Gastrocnemius medialis (tissue), 4 donors: Measurements from ENCODE around the gene SPEG. TPM values are rescaled to one million over a fixed set of nuclear protein-coding genes. Genes with fewer than 3 reads are reported as not detected.

ENCODE experiments used
- ATAC-seq, 2 donors: fragments of 150-250 bp; one replicate each; pipeline ENCODE4 v1.9.1; 2016
- DNase-seq, 2 donors: peaks; one replicate each; pipeline ENCODE4 v3.0.0-alpha.2; 2019
- H3K27ac ChIP-seq, 4 donors: fragments of 200-600 bp; sonication (generic); 1 replicate in 1 of 4; 2 replicates in 3 of 4; pipeline ENCODE4 v1.5.1; 2016 to 2018; ENCODE audit warnings: mild to moderate bottlenecking in 2 of 4, moderate library complexity in 1 of 4
- H3K27me3 ChIP-seq, 3 donors: fragments of 200-600 bp; sonication (generic) in 2 of 3; 1 replicate in 1 of 3; 2 replicates in 2 of 3; pipeline versions ENCODE4 v1.5.1 to v1.6.0; 2016 to 2019; ENCODE audit warnings: mild to moderate bottlenecking in 1 of 3, moderate library complexity in 1 of 3
- H3K36me3 ChIP-seq, 2 donors: fragments of 200-600 bp; sonication (generic) in 1 of 2; one replicate each; pipeline ENCODE4 v1.5.1; 2017 to 2018
- H3K4me1 ChIP-seq, 2 donors: fragments of 200-600 bp; sonication (generic) in 1 of 2; one replicate each; pipeline ENCODE4 v1.5.1; 2016 to 2017; ENCODE audit warnings: mild to moderate bottlenecking in 2 of 2
- H3K4me3 ChIP-seq, 4 donors: fragments of 200-600 bp; sonication (generic) in 3 of 4; 1 replicate in 1 of 4; 2 replicates in 3 of 4; pipeline ENCODE4 v1.5.1; 2016 to 2019; ENCODE audit warnings: mild to moderate bottlenecking in 2 of 4
- H3K9me3 ChIP-seq, 3 donors: fragments of 200-600 bp; sonication (generic) in 2 of 3; 1 replicate in 1 of 3; 2 replicates in 2 of 3; pipeline ENCODE4 v1.5.1; 2016 to 2019
- POLR2A ChIP-seq, 2 donors: fragments of 450-650 bp; IDR thresholded peaks; one replicate each; pipeline ENCODE4 v1.6.1; 2017; ENCODE audit warnings: antibody characterized with exemption in 2 of 2, mild to moderate bottlenecking in 2 of 2, moderate library complexity in 2 of 2
- in situ Hi-C, 4 donors: fragments of 200-750 bp; cut with MboI; loops; one replicate each; pipeline versions ENCODE4 v1.15.0 to v1.8.0; 2017; ENCODE audit warnings: low sequenced_read_pairs in 4 of 4
- intact Hi-C: fragments of 100-400 bp; cut with DNase I; formaldehyde crosslinking; loops from one replicate; pipeline ENCODE4 v1.15.1; 2023; ENCODE audit warnings: low total_unique reads
- total RNA-seq, 4 donors: library from RNA; depleted of rRNA; stranded (reverse); fragments of >200 nt; gene quantifications; one replicate each; pipeline versions ENCODE4 v1.1.0 to v1.2.3, GENCODE V29; 2016
- TF ChIP-seq, protein P1 (sequence below), 5 experiments: fragments of 450-650 bp in 3 of 5; fragments of 200-600 bp in 2 of 5; sonication (generic) in 2 of 5; IDR thresholded peaks in 4 of 5; conservative IDR thresholded peaks in 1 of 5; 1 replicate in 4 of 5; 2 replicates in 1 of 5; pipeline ENCODE4 v1.5.1; 2016 to 2019; ENCODE audit warnings: antibody characterized with exemption in 5 of 5, mild to moderate bottlenecking in 3 of 5, moderate library complexity in 3 of 5

The SPEG gene
- total RNA-seq, 4 donors from 2014 or later, result 104 to 387 (median 222) TPM

DNA sequence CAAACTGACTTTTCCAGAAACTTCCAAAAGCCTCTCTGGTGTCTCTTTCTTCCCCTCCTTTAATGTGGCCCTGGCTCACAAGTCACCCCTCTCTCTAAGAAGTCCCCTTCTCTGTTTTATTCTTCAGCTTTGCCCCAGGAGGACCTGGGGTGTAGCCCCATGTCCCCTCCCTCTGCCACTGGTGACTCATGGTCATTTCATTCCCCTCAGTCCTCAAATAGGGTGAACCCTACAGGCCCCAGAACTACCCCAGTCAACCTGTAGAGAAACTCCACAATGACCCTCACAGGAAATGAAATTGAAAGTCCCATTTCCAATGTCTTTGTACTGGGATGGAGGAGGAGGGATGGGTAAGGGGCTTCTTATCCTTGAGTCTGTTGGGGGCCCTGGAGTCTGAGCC lies 6.2 kb upstream of the SPEG start:
- TF ChIP-seq POLR2A (IDR thresholded peaks at IDR 0.05), result no peak
- TF ChIP-seq, protein P1, sequence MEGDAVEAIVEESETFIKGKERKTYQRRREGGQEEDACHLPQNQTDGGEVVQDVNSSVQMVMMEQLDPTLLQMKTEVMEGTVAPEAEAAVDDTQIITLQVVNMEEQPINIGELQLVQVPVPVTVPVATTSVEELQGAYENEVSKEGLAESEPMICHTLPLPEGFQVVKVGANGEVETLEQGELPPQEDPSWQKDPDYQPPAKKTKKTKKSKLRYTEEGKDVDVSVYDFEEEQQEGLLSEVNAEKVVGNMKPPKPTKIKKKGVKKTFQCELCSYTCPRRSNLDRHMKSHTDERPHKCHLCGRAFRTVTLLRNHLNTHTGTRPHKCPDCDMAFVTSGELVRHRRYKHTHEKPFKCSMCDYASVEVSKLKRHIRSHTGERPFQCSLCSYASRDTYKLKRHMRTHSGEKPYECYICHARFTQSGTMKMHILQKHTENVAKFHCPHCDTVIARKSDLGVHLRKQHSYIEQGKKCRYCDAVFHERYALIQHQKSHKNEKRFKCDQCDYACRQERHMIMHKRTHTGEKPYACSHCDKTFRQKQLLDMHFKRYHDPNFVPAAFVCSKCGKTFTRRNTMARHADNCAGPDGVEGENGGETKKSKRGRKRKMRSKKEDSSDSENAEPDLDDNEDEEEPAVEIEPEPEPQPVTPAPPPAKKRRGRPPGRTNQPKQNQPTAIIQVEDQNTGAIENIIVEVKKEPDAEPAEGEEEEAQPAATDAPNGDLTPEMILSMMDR (IDR thresholded peaks at IDR 0.05 in 4 of 5, conservative IDR thresholded peaks at IDR 0.05 in 1 of 5), result no peak
- DNase-seq (peak in 1 of 2 donors; percentile 41), ATAC-seq (peak in 1 of 2 donors; percentile 10)
- H3K36me3 ChIP-seq, result peaks cover 0 to 28% of the 10 kb centered on the region in 2 donors
- no peak overlapping the region for H3K4me3 ChIP-seq
- in situ Hi-C loops (no loop called here), intact Hi-C loops (loop anchor here (10.0 kb wide), 1 partner anchor 1594 kb away; no protein-coding TSS in a partner anchor)
- H3K27ac ChIP-seq, result peak overlapping the region; percentile 95 to 100 (median 98)
- H3K9me3 ChIP-seq, result no peaks in the 10 kb centered on the region
- H3K27me3 ChIP-seq, result no peaks in the 10 kb centered on the region
- H3K4me1 ChIP-seq, result peaks cover 17 to 36% of the 10 kb centered on the region in 2 donors

- TF ChIP-seq POLR2A (IDR thresholded peaks at IDR 0.05), result no peak
- TF ChIP-seq, protein P1 (IDR thresholded peaks at IDR 0.05 in 4 of 5, conservative IDR thresholded peaks at IDR 0.05 in 1 of 5), result no peak
- DNase-seq, result peak in 1 of 2 donors; percentile 39
- ATAC-seq, result no peak
- in situ Hi-C loops (no loop called here), intact Hi-C loops (loop anchor here (10.0 kb wide), 1 partner anchor 1595 kb away; no protein-coding TSS in a partner anchor)
- H3K4me1 ChIP-seq, result peaks cover 29 to 32% of the 10 kb centered on the region in 2 donors
- peak overlapping the region; percentile 95 to 100 (median 98) for H3K27ac ChIP-seq
- no peaks in the 10 kb centered on the region for H3K9me3 ChIP-seq
- peaks cover 0 to 14% of the 10 kb centered on the region in 2 donors for H3K36me3 ChIP-seq
- H3K4me3 ChIP-seq, result no peak overlapping the region
- no peaks in the 10 kb centered on the region for H3K27me3 ChIP-seq
Measured at GRCh38 chr2:219429958-219430606, 4.6 kb upstream of the SPEG start.

GRCh38 chr2:219430633-219431615 lies 3.7 kb upstream of the SPEG start:
- no peaks in the 10 kb centered on the region for H3K27me3 ChIP-seq
- ATAC-seq, result peak; percentile 49 to 63
- H3K36me3 ChIP-seq, result peaks cover 0 to 5% of the 10 kb centered on the region in 2 donors
- no peaks in the 10 kb centered on the region for H3K9me3 ChIP-seq
- DNase-seq, result peak; percentile 81 to 97
- intact Hi-C loops (no loop called here), in situ Hi-C loops (no loop called here)
- H3K4me3 ChIP-seq, result no peak overlapping the region
- peaks cover 29 to 37% of the 10 kb centered on the region in 2 donors for H3K4me1 ChIP-seq
- peak overlapping the region; percentile 95 to 100 (median 98) for H3K27ac ChIP-seq
- peak in 1 of 2 donors; percentile 51 for TF ChIP-seq POLR2A (IDR thresholded peaks at IDR 0.05)
- TF ChIP-seq, protein P1 (IDR thresholded peaks at IDR 0.05 in 4 of 5, conservative IDR thresholded peaks at IDR 0.05 in 1 of 5), result peak in 3 of 5 experiments; percentile 32 to 42 (median 37)

- Histone ChIP-seq H3K27ac (peak overlapping the region; percentile 95 to 100 (median 98)), H3K9me3 (no peaks in the 10 kb centered on the region), H3K36me3 (no peaks in the 10 kb centered on the region), H3K4me1 (peaks cover 55 to 64% of the 10 kb centered on the region in 2 donors), H3K4me3 (peak overlapping the region; percentile 62 to 78 (median 68)), H3K27me3 (no peaks in the 10 kb centered on the region)
- intact Hi-C loops (loop anchor here (1.0 to 2.0 kb wide), 2 partner anchors 15 to 29 kb away; partner anchors contain the start of gene DES), in situ Hi-C loops (no loop called here)
- peak; percentile 56 to 89 for DNase-seq
- TF ChIP-seq POLR2A (IDR thresholded peaks at IDR 0.05), result no peak
- TF ChIP-seq, protein P1 (IDR thresholded peaks at IDR 0.05 in 4 of 5, conservative IDR thresholded peaks at IDR 0.05 in 1 of 5), result peak; percentile 43 to 79 (median 54)
- peak; percentile 45 to 53 for ATAC-seq
Measured at GRCh38 chr2:219433666-219434467, 776 bp upstream of the SPEG start.
